Measurements from ENCODE around the gene VTI1A.
"Not testable (repeated sequence)": the region's sequence is repeated elsewhere in the genome, so short reads cannot be mapped to it uniquely, and the experiment has no call there.

VTI1A gene

DNA sequence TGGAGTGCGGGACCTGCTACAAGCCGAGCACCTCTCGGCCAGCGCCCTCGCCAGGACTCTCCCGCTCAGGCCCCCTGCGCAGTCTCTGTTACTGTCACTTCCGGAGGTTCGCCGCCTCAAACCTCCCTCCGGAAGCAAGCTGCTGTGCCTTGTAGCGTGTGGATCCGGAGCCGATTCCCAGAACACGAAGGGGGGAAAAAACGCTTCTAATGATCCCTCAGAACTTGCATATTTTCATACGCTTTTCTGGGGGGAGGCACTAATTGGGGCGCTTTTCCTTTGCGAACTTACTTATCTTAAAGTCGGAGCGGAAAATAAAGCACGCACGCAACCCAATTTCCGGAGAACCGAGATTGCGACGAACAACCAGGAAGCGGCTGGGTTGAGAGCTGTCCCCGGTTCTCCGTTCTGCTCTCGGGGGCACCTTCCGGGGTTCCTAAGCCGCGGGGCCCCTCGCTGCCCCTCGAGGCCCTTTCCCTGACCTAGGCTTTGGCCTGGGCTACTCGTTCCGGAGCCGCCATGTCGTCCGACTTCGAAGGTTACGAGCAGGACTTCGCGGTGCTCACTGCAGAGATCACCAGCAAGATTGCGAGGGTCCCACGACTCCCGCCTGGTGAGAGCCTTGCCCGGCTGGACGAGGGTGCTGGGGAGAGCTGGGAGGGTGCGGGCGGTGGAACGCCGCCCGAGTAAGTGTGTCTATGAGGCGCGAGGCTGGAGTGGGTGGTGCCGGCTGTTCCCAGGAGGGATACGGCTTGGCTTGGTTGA is at the start of gene VTI1A, which contains the start of gene ZDHHC6:
VTI1A (plus strand) TSS at position 361 of the 765 bp plus-strand sequence; CDS start at position 520, 159 bp downstream.
ZDHHC6 (minus strand) TSS at position 60 of the 765 bp plus-strand sequence. CDS start 1,478 bp downstream, outside the sequence.
- DNase-seq (ENCODE audit: low spot score): peak; percentile 76

DNA sequence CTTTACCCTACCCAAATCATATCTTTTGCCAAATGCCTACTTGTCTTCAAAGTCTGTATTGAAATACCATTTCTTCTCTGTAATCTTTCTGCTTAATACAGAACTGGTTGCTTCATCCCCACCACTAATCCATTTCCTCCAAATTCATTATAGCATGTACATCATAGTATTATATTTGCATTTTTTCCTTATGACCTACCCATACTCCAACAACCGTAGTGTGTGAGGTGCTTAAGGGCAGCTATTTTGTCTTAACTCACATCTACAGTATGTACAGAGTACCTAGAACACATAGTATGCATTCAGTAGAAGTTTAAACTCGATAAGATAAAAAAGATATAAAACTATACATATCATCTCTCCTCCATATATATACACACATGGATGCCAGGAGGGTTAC is 49.4 kb upstream of the VTI1A start:
- DNase-seq (ENCODE audit: low spot score): no peak

DNA sequence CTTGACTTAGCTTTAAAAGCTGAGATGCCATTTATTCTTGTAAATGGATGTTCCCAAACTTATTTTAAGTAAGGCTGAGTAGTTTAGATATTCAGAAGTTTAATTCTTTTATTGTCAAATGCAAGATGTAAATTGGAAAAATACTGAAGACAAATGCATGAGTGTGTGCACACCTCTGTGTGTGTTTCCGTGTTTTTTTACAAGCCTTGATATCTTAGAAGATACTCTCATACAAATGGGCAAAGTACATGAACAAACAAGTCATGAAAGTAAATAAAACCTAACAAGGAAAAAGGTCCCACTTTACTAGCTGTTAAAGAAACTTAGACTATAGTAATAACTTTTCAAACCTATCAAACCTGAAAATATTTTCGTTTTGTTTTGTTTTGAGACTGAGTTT is 44.1 kb upstream of the VTI1A start:
- no peak for DNase-seq (ENCODE audit: low spot score)

DNA sequence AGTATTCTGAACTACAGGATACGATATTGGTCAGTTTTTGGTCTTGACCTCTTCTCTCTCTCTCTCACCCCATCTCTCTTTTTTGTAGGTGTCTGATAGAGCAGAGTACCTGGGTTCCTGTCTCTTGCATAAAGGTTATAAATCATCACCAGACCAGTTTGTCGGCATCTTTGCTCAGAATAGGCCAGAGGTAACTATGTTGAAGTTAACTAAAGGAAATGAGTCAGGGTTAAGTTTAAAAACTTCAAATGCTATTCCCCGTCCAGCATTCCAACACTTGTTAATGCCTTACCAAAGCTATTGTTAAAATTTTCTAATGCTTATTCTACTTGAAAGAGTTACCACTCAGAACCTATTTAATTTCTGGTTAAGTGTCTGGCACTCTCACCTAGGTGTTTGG is 42.4 kb upstream of the VTI1A start:
- no peak for DNase-seq (ENCODE audit: low spot score)

DNA sequence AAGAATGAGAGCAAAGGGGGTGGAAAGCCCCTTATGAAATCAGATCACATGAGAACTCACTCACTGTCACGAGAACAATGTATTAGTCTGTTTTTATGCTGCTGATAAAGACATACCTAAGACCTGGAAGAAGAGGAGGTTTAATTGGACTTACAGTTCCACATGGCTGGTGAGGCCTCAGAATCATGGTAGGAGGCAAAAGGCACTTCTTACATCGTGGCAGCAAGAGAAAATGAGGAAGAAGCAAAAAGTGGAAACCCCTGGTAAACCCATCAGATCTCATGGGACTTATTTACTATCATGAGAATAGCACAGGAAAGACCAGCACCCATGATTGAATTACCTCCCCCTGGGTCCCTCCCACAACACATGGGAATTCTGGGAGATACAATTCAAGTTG is 40.2 kb upstream of the VTI1A start:
- DNase-seq (ENCODE audit: low spot score): not testable (repeated sequence)

DNA sequence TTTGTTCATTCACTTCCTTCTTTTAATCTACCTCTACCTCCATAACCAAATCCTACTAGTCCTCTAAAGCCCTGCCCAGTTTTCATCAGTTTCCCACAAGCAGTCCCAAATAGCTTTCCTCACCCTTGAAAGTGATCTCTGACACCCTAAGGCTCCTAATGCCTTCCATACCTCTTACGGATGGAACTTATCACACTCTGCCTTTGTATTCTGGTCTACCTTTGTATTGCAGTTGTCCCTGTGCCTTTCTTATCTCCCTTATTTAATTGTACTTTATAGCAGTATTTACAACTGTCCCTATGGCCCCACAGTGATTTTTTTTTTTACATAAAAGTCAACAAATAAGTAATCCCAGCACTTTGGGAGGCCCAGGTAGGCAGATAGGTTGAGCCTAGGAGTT is 39.3 kb upstream of the VTI1A start:
- DNase-seq (ENCODE audit: low spot score): no peak

DNA sequence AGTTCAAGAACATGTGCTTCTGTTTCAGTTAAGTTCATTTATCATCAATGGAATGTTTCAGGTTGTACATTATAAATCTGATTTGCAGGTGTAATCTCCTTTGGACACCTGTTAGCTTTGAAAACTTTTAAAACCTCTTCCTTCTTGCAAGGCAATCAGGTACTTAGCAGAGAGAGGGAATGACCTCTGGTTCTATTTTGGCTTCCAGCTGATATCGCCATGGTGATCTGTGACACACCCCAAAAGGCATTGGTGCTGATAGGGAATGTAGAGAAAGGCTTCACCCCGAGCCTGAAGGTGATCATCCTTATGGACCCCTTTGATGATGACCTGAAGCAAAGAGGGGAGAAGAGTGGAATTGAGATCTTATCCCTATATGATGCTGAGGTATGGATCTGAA is 37.7 kb upstream of the VTI1A start:
- no peak for DNase-seq (ENCODE audit: low spot score)

DNA sequence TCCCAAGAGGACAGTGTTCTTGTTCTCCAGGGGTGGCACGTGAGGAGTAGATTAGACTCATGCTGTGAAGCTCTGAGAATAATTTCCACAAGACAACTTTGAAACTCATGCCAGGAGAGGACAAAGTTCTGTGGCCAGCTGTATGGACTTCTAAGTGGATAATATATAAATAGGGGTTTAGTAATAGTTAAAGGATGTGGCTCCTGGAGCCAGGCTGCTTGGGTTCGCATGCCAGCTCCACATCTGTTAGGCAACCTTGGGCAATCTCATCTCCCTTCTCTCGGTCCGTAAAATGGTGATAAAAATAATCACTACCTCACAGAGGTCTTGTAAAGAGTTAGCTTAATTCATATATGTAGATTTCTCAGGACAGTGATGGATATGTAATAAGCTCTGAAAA is 37.3 kb upstream of the VTI1A start:
- DNase-seq (ENCODE audit: low spot score): no peak

DNA sequence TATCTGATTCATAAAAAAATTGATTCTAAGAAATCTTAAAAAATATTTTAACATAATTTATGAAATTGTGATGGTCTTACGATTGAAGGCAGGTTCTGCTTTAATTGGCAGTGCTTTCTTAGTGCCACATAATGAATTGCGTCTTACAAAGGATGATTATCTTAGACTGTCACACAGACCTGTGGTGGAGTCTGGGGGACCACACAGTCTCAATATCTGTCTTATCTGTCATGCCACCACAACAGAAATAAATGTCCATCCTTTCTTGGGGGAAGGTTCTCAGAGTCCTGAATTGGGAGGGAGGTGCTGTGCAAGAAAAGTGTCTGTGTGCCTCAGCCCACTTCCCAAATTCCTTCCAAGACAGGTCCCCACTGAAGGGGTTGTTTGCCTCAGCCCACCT is 34.3 kb upstream of the VTI1A start:
- DNase-seq (ENCODE audit: low spot score): no peak

DNA sequence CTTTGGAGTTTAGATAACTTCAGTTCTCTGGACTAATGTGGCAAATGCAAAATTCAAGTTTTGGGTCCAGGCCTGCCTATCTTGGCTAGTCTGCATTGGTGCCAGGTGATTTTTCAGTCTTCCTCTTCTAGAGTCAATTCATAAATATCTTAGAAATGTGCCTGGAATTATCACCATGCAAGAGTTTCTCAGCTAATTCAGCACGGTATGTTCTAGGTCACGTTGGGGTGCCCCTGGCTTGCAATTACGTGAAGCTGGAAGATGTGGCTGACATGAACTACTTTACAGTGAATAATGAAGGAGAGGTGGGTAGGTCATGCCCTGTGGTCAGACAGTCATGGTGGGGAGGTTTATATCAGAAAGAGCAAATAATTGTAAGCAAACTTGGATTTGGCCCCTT is 25.3 kb upstream of the VTI1A start:
- DNase-seq (ENCODE audit: low spot score): no peak

DNA sequence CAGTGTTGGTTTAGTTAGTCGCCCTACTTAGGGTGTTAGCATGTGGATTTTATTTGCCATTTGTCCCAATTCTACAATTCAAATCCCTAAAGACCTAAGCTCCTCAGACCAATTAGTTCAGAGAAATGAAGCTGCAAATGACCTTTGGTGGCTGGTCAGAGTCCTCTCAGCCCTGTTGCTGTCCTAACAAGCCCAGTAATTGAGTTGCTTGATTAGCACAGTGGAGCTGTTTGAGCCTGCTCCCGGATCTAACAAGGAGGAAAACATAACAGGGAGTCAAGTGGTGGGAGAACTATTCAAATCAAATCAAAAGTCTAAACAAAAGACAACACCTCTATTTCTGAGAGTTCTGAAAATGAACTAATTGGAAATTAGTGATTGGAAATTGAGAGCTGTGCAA is 22.4 kb upstream of the VTI1A start:
- DNase-seq (ENCODE audit: low spot score): no peak

DNA sequence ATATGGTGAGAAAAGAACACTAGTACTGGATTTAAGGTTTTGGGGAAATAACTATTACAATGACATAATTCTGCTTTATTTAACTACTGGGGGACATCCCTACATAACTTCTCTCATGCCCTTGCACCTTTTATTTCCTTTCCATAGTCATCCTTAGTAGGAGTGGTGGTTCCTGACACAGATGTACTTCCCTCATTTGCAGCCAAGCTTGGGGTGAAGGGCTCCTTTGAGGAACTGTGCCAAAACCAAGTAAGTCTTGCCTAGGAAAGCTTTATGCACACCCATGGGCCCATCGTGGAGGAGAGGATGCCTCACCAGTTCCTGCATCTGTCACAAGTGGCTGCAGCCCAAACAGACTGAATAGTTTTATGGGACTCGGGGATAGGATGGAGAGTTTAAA is 20.9 kb upstream of the VTI1A start:
- DNase-seq (ENCODE audit: low spot score): no peak

DNA sequence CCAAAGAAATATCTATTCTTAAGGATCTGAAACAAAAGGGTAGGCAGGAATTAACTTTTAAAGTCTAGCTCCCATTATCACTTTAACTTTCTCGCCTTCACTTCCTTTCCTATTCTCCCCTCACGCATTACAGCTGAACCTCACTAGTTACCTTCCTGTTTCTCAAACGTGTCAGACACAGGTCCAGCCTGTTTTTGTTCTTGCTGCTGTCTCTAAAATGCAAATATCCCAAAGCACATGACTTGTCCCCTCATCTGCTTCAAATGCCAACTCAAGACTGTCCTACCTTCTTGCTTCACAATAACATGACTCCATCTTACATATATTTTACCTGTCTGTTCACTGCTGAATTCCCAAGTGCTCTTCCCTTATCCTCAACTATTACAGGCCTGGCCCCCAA is 17.9 kb upstream of the VTI1A start:
- DNase-seq (ENCODE audit: low spot score): no peak

DNA sequence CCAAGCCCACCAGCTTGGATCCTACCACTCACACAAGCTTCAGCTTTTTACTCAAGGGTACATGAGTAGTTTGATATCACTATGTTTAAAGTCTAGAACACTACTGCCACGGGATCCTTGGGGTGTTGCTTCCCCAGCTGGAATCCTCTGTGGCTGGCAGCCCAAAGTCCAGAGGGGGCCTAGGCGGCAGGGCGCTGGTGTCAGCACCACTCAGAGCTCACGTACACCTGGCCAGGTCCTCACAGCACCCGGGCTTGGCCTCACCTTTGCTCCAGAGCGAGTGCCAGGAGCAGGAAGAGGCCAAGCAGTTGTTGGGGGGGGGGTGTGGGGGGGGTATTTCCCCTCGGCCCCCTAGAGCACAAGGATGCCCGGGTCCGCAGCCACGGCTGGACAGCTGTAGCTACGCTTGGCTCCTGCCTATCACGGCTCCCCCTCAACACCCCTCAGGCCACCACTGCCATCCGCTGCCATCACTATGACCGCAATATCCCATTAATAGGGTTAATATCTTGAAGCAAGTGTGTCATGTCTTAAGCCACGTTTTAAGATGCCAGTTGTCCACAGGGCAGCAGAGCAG is 17.3 kb upstream of the VTI1A start:
- no peak for DNase-seq (ENCODE audit: low spot score)

DNA sequence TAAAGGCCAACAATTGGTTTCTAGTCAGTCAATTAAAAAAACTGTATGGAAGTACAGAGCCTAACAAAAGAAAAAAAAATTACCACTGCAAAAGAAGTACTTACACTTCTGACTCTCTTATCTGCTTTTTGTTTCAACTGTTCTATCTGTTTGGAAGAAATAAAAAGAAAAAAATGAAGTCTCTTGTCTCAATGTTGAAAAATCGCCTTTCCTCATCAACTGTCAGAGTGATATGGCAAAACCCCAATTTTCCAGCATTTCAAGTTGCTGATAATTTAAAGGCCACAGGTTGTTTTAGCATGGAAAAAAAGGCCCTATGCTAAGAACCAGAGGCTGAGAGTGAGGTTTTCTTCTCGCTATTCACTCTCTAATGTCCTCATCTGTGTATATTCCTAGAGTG is 13.9 kb upstream of the VTI1A start:
- no peak for DNase-seq (ENCODE audit: low spot score)

DNA sequence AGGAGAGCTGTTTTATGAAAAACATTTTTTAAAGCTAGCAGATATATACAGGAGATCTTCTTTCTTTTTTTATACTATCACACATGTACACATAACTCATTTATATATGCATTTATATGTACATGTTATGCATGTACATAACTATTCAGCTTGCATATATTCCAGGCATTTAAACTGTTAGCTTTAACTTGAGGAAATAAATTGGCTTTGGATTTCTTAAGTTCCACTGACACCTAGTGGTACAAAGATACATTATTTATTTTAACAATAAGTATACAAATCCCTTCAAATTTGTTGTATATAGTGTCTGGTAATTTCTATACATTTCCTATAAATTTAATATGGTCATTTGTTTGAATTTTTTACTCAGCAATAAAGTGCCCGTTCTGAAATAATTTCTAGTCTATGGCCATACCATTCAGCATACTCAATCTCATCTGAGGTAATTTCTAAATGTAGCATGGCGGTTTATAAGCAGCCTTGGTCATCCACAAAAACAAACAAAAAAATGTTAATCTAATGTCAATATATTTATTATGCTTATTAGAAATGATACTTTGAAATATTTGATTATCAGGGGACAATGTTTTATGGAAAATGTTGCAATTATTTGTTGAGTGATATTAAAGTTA is 11.9 kb upstream of the VTI1A start:
- DNase-seq (ENCODE audit: low spot score): peak; percentile 8

DNA sequence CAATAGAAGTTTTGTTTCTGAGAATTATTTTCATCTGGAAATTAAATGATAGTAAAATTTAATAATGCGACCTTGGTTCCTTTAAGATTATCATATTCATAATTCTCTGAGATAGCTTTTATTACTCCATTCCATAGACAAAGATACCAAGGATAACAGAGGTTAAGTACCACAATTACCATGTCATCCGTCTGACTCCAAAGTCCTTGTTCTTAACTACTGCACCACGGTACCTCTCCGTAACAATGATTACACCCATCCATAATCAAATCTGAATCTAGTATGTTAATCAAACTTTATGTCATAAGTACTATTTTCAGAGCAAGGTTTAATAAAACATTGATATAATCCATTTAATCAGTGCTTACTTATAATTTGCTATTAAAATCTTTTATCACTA is 8.7 kb upstream of the VTI1A start:
- no peak for DNase-seq (ENCODE audit: low spot score)

DNA sequence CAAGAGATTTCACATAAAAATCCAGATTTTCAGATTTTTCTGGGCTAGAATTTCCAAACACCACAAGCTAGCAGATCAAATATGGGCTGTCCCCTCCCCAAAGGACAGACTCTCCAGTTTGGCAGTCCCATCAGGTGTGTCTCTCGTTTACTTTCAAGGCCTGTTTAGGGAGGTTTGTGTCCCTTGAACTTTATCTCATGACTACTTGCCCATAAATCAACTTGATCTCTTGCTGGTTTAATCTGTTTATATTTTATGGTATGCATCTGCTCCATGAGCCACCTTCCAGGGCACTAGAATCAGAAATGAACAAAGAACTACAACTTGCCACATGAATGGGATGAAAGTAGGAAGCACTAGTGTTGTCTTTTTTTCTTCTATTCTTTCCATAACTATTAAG is 5.5 kb upstream of the VTI1A start:
- no peak for DNase-seq (ENCODE audit: low spot score)

DNA sequence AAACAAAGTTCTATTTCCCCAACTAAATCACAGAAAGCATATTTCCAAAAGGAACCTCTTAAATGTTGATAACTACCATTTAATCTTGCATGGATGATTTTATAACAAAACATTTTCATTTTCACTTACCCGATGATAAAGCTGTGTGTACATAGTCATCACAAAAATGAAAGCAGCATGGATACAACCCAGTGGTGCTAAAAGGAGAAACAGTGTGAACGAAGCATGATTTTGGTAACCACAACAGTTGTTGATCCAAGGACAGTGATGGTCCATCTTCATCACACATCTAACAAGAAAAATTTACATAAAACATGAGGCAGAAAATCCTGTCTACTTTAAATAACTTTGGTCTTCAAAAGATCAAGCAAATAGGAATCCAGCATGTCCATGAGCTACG is 5.0 kb upstream of the VTI1A start:
- DNase-seq (ENCODE audit: low spot score): no peak

DNA sequence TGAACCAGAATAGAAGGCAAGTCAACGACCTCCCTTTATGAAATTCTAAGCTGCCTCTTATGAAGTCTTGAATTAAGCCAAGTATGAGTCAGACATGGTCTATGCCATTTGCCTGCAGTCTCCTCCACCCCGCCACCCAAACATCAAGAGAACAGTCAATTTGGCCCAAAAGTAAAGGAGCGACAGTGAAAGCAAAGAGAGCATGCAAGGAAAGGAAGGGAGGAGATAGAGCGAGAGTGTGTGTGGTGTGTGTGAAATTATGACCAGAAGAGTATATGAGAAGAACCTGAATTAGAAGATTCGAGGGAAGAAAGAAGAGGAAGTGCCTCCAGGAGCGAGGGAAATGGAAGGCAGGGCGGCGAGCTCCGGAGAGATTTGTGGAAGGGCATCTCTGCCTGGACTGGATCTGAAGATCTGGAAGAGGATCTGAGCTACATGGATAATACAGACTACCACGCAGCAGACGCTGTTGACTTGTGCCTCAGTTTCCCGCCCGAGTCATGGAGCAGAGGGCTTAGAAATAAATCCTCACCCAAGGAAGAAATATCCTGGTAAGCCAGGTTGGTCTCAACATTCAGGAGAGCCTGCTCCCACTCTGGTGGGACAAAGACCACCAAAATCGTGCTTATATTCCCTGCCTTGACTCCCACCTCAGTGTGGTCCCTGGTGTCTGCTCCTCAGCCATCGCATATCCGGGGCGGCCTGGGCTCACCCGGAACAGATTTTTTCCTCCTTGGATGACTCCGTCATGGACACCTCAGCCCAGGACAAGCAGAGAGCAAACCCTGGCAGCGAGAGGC is 760 bp upstream of the VTI1A start:
- no peak for DNase-seq (ENCODE audit: low spot score)

DNA sequence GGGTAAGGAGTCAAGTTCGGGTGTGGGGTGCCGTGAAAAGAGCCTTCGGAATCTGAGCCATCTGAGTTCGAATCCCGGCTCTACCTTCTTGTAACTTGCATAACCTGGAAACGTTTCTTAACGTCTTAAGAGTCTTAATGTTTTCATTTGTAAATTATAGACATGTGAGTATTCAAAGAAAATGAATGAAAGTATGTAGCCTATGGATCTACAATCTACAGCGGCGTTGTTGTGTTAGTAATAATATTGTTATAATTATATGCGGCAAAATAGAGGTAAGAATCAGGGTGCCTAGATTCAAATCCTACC is 559 bp downstream of the VTI1A start:
- DNase-seq (ENCODE audit: low spot score): no peak

DNA sequence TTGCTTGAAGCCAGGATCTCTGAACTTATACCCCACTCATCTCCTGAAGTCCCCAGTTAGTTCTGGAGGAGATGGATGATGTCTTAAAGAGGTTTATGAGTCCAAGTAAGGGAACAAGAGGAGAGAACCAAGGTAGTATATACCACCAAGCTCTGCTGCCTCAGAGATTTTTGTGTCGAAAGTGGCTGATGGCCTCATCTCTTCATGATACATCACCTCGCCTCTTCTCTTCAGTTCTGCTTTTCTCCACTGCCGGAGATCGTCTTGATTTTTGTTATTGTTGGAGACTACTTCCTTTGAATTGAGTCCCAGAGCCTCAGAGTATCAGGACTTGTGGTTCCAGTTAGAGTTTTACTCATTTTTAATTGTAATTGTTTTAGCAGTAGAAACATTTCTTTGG is 1.9 kb downstream of the VTI1A start:
- no peak for DNase-seq (ENCODE audit: low spot score)

Measured in hepatic stellate cell (primary cell).